HepG2 (cell line): ENCODE data around the gene CTSW. TPM values are rescaled to one million over a fixed set of nuclear protein-coding genes. Genes with fewer than 3 reads are reported as not detected.

Experiments used
- ATF7 ChIP-seq, 2 experiments: fragments of 450-650 bp in 1 of 2; sonication (generic) in 1 of 2; formaldehyde crosslinking in 1 of 2; IDR thresholded peaks; 2 replicates each; pipeline versions ENCODE4 v1.4.0 to v1.6.1; 2016 to 2020; ENCODE audit warnings: antibody characterized with exemption in 1 of 2, mild to moderate bottlenecking in 1 of 2, missing genetic modification reagents in 1 of 2
- DNMT1 ChIP-seq: sonication (generic); formaldehyde crosslinking; IDR thresholded peaks from 2 replicates; pipeline ENCODE4 v1.5.1; 2020; ENCODE audit warnings: mild to moderate bottlenecking, missing genetic modification reagents
- FOXA1 ChIP-seq, 2 experiments: fragments of 450-650 bp in 1 of 2; sonication (generic) in 1 of 2; formaldehyde crosslinking in 1 of 2; IDR thresholded peaks; 2 replicates each; pipeline versions ENCODE4 v1.4.0 to v1.6.1; 2016 to 2020; ENCODE audit warnings: missing genetic modification reagents in 1 of 2
- HDAC2 ChIP-seq: sonication (generic); formaldehyde crosslinking; IDR thresholded peaks from 2 replicates; pipeline ENCODE4 v1.4.0; 2020; ENCODE audit warnings: missing genetic modification reagents
- HHEX ChIP-seq: IDR thresholded peaks from 2 replicates; pipeline ENCODE4 v1.6.1; 2016; ENCODE audit warnings: control low read depth
- NPAS2 ChIP-seq: sonication (generic); formaldehyde crosslinking; IDR thresholded peaks from 2 replicates; pipeline ENCODE4 v1.8.0; 2022; ENCODE audit warnings: mild to moderate bottlenecking, missing genetic modification reagents, borderline replicate concordance
- RFX1 ChIP-seq: fragments of 450-650 bp; IDR thresholded peaks from 2 replicates; pipeline ENCODE4 v1.6.1; 2017
- SCMH1 ChIP-seq: sonication (generic); formaldehyde crosslinking; IDR thresholded peaks from 2 replicates; pipeline ENCODE4 v1.9.0; 2021; ENCODE audit warnings: missing genetic modification reagents, mild to moderate bottlenecking, borderline replicate concordance
- SMARCE1 ChIP-seq: fragments of 450-650 bp; IDR thresholded peaks from 2 replicates; pipeline ENCODE4 v1.6.1; 2017; ENCODE audit warnings: borderline replicate concordance
- SOX5 ChIP-seq: IDR thresholded peaks from 2 replicates; pipeline ENCODE4 v1.6.1; 2016; ENCODE audit warnings: borderline replicate concordance
- SP5 ChIP-seq: IDR thresholded peaks from 2 replicates; pipeline ENCODE4 v1.6.1; 2016; ENCODE audit warnings: low read depth, borderline replicate concordance
- U2AF2 ChIP-seq: fragments of 200-400 bp; formaldehyde crosslinking; IDR thresholded peaks from 2 replicates; pipeline ENCODE4 v1.6.1; 2017; ENCODE audit warnings: low read depth, mild to moderate bottlenecking, low read length
- XRCC5 ChIP-seq: fragments of 200-400 bp; formaldehyde crosslinking; optimal IDR thresholded peaks from 2 replicates; pipeline ENCODE3; 2017; ENCODE audit warnings: mild to moderate bottlenecking, low read length
- ZEB1 ChIP-seq: IDR thresholded peaks from 2 replicates; pipeline ENCODE4 v1.6.1; 2012; ENCODE audit warnings: mild to moderate bottlenecking, low read depth, inconsistent platforms; ENCODE audit not compliant: insufficient replicate concordance
- ZNF143 ChIP-seq: sonication (generic); formaldehyde crosslinking; IDR thresholded peaks from 2 replicates; pipeline ENCODE4 v1.4.0; 2020; ENCODE audit warnings: missing genetic modification reagents
- ZNF264 ChIP-seq: sonication (generic); formaldehyde crosslinking; IDR thresholded peaks from 2 replicates; pipeline ENCODE4 v1.4.0; 2020; ENCODE audit warnings: missing genetic modification reagents
- ZNF33A ChIP-seq: sonication (generic); formaldehyde crosslinking; IDR thresholded peaks from 2 replicates; pipeline ENCODE4 v1.5.1; 2020; ENCODE audit warnings: missing genetic modification reagents, mild to moderate bottlenecking, moderate library complexity, borderline replicate concordance
- ZNF543 ChIP-seq: sonication (generic); formaldehyde crosslinking; IDR thresholded peaks from 2 replicates; pipeline ENCODE4 v1.4.0; 2020; ENCODE audit warnings: mild to moderate bottlenecking, missing genetic modification reagents
- ZNF569 ChIP-seq: sonication (generic); formaldehyde crosslinking; IDR thresholded peaks from 2 replicates; pipeline ENCODE4 v1.5.0; 2020; ENCODE audit warnings: mild to moderate bottlenecking, missing genetic modification reagents, moderate library complexity, borderline replicate concordance
- ZNF570 ChIP-seq: sonication (generic); formaldehyde crosslinking; IDR thresholded peaks from 2 replicates; pipeline ENCODE4 v1.4.0; 2020; ENCODE audit warnings: mild to moderate bottlenecking, missing genetic modification reagents, borderline replicate concordance
- polyA plus RNA-seq, 8 experiments: library from polyadenylated mRNA; depleted of rRNA in 3 of 8; stranded (reverse) in 7 of 8; unstranded in 1 of 8; fragments of >200 nt; fragmentation: Illumina TruSeq in 4 of 8; extraction: Trizol in 4 of 8; gene quantifications; 2 replicates each; pipeline versions ENCODE4 v1.2.1 to v1.2.3, GENCODE V29; 2011 to 2016; ENCODE audit warnings: low read depth in 4 of 8, missing spikeins in 1 of 8, mixed read lengths in 1 of 8; ENCODE audit not compliant: insufficient read depth in 1 of 8
- total RNA-seq, 5 experiments: library from RNA; depleted of rRNA; stranded (reverse); fragments of >200 nt; fragmentation: Illumina TruSeq; extraction: Trizol; gene quantifications; 2 replicates each; pipeline ENCODE4 v1.2.3, GENCODE V29; 2016; ENCODE audit warnings: low read depth in 1 of 5
- TF ChIP-seq, protein P1 (sequence below): sonication (generic); formaldehyde crosslinking; IDR thresholded peaks from 2 replicates; pipeline ENCODE4 v1.5.0; 2020; ENCODE audit warnings: mild to moderate bottlenecking, missing genetic modification reagents
- TF ChIP-seq, protein P2 (sequence below): sonication (generic); formaldehyde crosslinking; IDR thresholded peaks from 2 replicates; pipeline ENCODE4 v1.4.0; 2020; ENCODE audit warnings: low read depth, mild to moderate bottlenecking, missing genetic modification reagents
- TF ChIP-seq, protein P3 (sequence below): sonication (generic); formaldehyde crosslinking; IDR thresholded peaks from 2 replicates; pipeline ENCODE4 v1.4.0; 2020; ENCODE audit warnings: missing genetic modification reagents, borderline replicate concordance

The CTSW gene
- total and polyA plus RNA-seq, 2 of the 13 experiments (the other 11 are each of a cell fraction or from before 2014, with no cell fraction given), result 0.09 TPM; not detected in 1

DNA sequence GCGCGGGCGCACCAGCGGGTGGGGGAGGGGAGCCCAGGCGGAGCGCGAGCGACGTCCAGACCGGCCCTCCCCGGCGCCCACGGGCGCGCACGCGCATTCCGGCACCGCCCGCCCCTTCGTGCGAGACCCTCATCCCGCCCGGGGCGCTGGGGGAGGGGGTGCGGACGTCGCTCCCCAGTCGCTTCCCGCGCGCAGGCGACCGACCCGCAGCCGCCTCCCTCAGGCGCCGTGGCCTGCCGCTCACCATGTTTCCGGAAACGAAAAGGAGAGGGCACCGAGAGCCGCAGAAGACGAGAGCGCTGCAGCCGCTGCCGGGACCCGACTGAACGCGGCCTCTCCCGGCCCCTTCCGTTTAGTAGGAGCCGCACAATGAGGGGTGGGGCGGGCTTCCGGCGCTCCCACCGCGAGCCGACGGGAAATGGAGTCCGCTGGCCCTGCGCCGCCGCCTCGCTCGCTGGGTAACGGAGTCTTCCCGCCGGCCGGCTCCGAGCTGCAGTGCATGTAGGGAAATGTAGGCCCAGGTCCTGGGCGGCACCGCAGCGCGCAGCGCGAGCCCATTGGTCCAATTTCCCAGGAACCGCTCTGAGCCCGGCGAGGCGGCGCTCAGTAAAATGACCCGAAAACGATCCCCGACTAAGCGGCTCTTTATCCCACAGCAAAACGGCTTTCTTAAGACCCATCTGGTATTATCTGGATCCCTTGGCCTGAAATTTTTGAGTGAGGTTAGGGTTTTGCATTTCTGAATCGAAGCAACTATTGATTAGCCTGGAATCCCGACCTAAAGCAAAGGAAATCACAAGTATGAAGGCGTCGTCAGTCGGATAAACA, 21.6 kb upstream of the CTSW start, which contains the start of gene CFL1 (continued):
- TF ChIP-seq, protein P1, sequence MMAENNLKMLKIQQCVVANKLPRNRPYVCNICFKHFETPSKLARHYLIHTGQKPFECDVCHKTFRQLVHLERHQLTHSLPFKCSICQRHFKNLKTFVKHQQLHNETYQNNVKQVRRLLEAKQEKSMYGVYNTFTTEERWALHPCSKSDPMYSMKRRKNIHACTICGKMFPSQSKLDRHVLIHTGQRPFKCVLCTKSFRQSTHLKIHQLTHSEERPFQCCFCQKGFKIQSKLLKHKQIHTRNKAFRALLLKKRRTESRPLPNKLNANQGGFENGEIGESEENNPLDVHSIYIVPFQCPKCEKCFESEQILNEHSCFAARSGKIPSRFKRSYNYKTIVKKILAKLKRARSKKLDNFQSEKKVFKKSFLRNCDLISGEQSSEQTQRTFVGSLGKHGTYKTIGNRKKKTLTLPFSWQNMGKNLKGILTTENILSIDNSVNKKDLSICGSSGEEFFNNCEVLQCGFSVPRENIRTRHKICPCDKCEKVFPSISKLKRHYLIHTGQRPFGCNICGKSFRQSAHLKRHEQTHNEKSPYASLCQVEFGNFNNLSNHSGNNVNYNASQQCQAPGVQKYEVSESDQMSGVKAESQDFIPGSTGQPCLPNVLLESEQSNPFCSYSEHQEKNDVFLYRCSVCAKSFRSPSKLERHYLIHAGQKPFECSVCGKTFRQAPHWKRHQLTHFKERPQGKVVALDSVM (CRISPR knock-in tag), result peak; percentile 46; the same call in 1 of the 2 replicates
- TF ChIP-seq SOX5 (CRISPR knock-in tag) (peak; percentile 82; the same call in 1 of the 2 replicates), XRCC5 (no peak), U2AF2 (no peak), SMARCE1 (no peak), ZNF569 (CRISPR knock-in tag) (no peak), ZNF143 (CRISPR knock-in tag) (peak; percentile 96), RFX1 (no peak), DNMT1 (CRISPR knock-in tag) (no peak), NPAS2 (CRISPR knock-in tag) (no peak), HHEX (CRISPR knock-in tag) (no peak), SCMH1 (CRISPR knock-in tag) (no peak), ATF7 (IDR thresholded peaks at IDR 0.05) (no peak), ATF7 (CRISPR knock-in tag; IDR thresholded peaks at IDR 0.05) (no peak), ZNF570 (no peak), ZNF33A (CRISPR knock-in tag) (no peak), ZEB1 (no peak), HDAC2 (peak; percentile 68; the same call in 1 of the 2 replicates), FOXA1 (IDR thresholded peaks at IDR 0.05) (no peak), FOXA1 (CRISPR knock-in tag; IDR thresholded peaks at IDR 0.05) (no peak), SP5 (CRISPR knock-in tag) (peak; percentile 45; the same call in 1 of the 2 replicates), ZNF543 (CRISPR knock-in tag) (peak; percentile 72; the same call in 1 of the 2 replicates), ZNF264 (no peak; the same call in 1 of the 2 replicates)
- TF ChIP-seq, protein P2, sequence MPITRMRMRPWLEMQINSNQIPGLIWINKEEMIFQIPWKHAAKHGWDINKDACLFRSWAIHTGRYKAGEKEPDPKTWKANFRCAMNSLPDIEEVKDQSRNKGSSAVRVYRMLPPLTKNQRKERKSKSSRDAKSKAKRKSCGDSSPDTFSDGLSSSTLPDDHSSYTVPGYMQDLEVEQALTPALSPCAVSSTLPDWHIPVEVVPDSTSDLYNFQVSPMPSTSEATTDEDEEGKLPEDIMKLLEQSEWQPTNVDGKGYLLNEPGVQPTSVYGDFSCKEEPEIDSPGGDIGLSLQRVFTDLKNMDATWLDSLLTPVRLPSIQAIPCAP (CRISPR knock-in tag), result no peak
- TF ChIP-seq, protein P3, sequence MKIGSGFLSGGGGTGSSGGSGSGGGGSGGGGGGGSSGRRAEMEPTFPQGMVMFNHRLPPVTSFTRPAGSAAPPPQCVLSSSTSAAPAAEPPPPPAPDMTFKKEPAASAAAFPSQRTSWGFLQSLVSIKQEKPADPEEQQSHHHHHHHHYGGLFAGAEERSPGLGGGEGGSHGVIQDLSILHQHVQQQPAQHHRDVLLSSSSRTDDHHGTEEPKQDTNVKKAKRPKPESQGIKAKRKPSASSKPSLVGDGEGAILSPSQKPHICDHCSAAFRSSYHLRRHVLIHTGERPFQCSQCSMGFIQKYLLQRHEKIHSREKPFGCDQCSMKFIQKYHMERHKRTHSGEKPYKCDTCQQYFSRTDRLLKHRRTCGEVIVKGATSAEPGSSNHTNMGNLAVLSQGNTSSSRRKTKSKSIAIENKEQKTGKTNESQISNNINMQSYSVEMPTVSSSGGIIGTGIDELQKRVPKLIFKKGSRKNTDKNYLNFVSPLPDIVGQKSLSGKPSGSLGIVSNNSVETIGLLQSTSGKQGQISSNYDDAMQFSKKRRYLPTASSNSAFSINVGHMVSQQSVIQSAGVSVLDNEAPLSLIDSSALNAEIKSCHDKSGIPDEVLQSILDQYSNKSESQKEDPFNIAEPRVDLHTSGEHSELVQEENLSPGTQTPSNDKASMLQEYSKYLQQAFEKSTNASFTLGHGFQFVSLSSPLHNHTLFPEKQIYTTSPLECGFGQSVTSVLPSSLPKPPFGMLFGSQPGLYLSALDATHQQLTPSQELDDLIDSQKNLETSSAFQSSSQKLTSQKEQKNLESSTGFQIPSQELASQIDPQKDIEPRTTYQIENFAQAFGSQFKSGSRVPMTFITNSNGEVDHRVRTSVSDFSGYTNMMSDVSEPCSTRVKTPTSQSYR, result peak; percentile 89
